ENCODE measurements around the gene UBA52. TPM values are rescaled to one million over a fixed set of nuclear protein-coding genes. Genes with fewer than 3 reads are reported as not detected.

The UBA52 gene
- total and polyA plus RNA-seq, 2 of the 8 experiments (the other 6 are each of a cell fraction or from before 2014, with no cell fraction given), result 1,340 to 5,409 TPM

- TF ChIP-seq CTCF (IDR thresholded peaks at IDR 0.05; ENCODE audit: control extremely low read depth in 1 of 3, insufficient read depth in 1 of 3, low read depth in 1 of 3, low read length in 3 of 3) (peak in 1 of 3 experiments; percentile 2; a peak in 1 of 4 replicates), ASH2L (IDR thresholded peaks at IDR 0.05; ENCODE audit: low read length) (no peak), TAF1 (IDR thresholded peaks at IDR 0.05; ENCODE audit: low read depth, low read length) (peak; percentile 52; the same call in 1 of the 2 replicates), RXRA (IDR thresholded peaks at IDR 0.05; ENCODE audit: insufficient read depth, low read depth, low read length) (no peak), BCL11A (IDR thresholded peaks at IDR 0.05; ENCODE audit: low read depth in 2 of 2, low read length in 2 of 2) (no peak), KDM1A (IDR thresholded peaks at IDR 0.05; ENCODE audit: borderline replicate concordance, low read length) (no peak), GABPA (IDR thresholded peaks at IDR 0.05; ENCODE audit: borderline replicate concordance, insufficient read depth, low read length) (no peak), ZNF274 (IDR thresholded peaks at IDR 0.05; ENCODE audit: borderline replicate concordance, extremely low read depth, low read length) (no peak), POU5F1 (IDR thresholded peaks at IDR 0.05; ENCODE audit: low read depth, low read length) (no peak), SAP30 (IDR thresholded peaks at IDR 0.05; ENCODE audit: insufficient read depth, insufficient replicate concordance, low read length) (no peak), CEBPB (IDR thresholded peaks at IDR 0.05; ENCODE audit: low read depth, low read length) (no peak), CBX5 (IDR thresholded peaks at IDR 0.05; ENCODE audit: low read depth, low read length) (no peak), RNF2 (IDR thresholded peaks at IDR 0.05; ENCODE audit: borderline replicate concordance, low read depth, low read length, missing control alignments, poor library complexity, severe bottlenecking) (no peak), SIN3A (conservative IDR thresholded peaks at IDR 0.05 in 1 of 2, IDR thresholded peaks at IDR 0.05 in 1 of 2; ENCODE audit: low read depth in 1 of 2, low read length in 2 of 2) (no peak), POLR2A (IDR thresholded peaks at IDR 0.05; ENCODE audit: control extremely low read depth in 1 of 2, low read depth in 2 of 2, low read length in 2 of 2) (peak; percentile 76; a peak in 2 of 3 replicates), KDM5A (IDR thresholded peaks at IDR 0.05; ENCODE audit: low read length) (no peak), MAX (IDR thresholded peaks at IDR 0.05) (peak; percentile 97), HDAC6 (IDR thresholded peaks at IDR 0.05; ENCODE audit: low read depth, low read length) (no peak), ATF3 (IDR thresholded peaks at IDR 0.05; ENCODE audit: insufficient read depth, low read depth, low read length) (no peak)
These were observed 18.0 kb downstream of the UBA52 start (continued) for GRCh38 chr19:18589380-18590272.
